DMS114 treated with DMSO at 0.1 percent for 48 hours (cell line): Measurements from ENCODE around the gene GPC6.

Experiments
- DNase-seq: peaks from one replicate; lab custom pipeline; 2025; ENCODE audit not compliant: unreplicated experiment; lab: John Stamatoyannopoulos, UW

GPC6 gene

DNA sequence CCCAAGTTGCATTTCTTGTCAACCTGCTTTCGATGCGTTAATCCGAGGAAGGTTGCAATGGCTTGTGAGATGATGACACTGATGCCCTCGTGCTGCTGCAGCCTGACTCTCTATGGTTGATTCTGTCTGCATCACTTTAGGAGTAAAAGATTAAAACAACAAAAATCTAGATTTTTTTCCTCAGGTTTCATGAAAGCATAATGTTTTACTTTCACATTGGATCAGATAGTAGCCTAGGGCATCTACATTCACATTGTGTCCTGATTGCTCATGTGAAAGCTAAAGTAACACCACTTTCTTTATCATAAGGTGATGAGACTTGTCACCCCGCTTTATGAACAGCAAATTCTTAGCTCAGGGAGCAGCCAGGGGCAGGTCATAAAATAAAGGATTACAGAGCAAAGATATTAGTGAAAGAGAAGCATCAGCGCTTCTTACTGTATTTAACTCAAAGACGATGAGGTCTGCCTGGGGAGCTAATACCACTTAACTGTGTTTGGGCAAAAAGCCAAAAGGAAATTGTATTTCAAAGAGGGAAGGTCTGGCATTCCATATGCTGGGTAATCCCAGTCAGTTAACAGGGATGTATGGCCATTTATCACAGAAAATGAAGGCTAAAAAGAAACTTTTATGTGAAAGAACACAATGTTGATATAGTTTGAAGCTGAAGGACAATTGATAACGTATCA, 270.5 kb downstream of the GPC6 start:
- no peak for DNase-seq

DNA sequence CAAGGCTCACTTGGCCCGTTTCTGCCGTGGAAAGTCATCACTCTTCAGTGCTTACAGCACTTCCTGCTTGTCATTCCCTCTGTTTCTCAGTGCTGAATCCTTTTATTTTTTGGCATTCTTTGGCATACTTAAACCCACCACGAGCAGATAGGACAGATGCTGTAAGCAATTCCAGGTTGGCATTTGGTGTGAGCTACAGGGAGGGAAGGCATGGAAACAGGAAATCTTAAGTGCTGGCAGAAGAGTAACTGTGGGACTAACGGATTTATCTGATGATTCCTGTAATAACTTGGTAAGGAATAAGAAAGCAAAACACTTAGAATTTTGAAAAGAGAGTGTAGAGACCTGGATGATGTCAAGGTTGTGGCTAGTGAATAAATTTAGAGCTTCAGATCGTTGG, 273.4 kb downstream of the GPC6 start:
- no peak for DNase-seq

DNA sequence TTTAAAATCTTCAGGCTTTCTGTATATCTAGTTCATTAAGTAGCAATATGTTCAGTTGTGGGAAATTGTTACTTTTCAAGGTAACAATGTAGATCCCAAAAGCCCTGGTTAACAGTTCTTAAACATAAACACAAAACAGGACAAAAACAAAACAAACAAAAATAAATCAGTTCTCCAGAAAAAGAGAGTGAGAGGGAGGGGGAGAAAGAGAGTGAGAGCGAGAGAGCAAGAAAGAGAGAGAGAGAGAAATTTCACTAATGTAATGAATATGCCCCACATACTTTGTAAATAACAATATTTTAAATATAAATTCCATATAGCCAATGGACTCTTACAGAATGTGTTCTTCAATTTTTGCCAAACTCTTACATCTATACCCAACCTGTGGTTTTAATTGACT, 275.5 kb downstream of the GPC6 start:
- no peak for DNase-seq

DNA sequence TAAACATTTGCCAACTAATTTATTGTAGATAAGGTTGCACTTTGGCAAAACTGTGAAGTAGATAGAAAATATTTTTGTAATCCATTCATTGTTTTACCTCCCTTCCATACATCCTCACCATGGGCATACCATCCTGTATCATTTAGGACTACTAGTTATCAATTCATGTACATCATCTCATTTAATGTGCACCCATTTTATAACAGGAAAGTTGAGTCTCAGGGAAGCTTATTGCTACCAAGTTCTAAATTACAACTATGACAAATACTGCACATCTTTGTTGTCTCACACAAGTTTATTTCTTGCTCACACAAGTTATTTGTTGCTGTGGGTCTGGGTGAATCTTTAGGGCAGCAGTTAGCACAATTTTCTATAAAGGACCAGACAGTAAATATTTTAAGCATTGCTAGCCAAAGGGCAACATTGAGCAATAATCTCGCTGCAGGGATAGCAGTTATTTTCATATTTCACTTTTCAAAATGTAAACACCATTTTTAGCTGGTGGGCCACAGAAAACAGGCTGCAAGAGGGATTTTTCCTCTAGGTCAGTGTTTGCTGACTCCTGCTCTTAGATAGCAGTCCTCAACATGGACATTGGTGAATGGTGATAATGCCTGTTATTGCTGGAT, 276.5 kb downstream of the GPC6 start:
- DNase-seq: no peak

DNA sequence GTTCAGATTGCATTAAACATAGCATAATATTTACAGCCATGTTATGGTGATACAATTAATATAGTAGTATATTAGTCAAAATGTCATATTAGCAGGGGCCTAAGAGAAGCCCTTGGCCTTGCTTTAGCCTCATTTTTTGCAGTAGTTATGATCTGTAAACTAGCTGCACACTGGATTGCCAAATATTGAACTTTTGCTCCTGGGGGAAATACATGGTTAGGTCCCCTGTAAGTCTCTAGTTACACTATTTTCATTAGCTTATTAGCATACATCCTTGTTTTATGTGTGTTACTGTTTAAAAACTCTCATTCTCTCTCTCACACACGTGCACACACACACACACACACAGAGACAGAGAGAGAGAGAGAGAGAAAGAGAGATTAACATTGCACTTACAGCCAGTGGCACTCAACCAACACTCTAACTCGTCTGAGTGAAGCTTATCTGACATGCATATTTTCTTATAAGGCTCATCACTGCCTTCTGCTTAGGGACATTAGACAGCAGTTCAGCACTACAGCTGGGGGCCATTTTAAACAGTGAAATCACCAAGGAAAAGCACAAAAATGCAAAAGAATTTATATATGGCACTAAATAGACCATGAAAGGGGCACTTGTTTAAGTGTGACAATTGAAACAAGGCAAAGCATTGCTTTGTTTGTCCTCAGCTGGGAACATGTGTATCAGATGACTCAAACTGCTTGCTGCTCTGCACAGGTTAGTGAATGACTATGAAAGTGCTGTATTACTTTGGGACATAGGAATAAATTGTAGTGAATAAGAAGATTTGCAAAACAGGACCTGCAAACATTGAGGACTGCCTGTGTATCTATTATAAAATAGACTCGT, 278.7 kb downstream of the GPC6 start:
- DNase-seq: no peak

DNA sequence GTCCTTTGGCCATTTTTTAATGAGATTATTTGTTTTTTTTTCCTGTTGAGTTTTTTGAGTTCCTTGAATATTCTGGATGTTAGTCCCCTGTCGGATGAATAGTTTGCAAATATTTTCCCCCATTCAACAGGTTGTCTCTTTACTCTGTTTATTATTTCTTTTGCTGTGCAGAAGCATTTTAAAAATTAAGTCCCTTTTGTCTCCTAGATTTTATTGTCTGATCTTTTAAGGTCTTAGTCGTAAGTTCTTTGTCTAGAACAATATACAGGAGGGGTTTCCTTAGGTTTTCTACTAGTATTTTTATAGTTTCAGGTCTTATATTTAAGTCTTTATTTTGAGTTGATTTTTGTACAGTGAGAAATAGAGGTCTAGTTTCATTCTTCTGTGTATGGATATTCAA, 284.4 kb downstream of the GPC6 start:
- no peak for DNase-seq

DNA sequence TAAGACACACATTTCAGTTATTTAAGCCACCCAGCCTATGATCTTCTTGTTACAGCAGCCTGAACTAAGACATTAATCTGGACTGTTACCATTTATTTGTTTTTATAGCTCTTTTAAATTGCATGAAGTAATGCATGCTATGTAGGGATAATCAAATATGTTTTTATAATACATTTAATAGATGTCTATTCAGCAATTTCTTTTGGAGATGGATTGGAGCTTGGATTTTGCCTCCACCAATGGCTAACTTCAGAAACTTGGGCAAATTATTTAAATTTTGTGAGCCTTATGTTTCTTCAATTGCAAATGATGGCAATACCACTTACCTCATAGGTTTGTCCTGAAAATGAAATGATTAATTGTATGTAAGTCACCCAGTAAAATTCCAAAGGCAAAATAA, 288.7 kb downstream of the GPC6 start:
- DNase-seq: no peak

DNA sequence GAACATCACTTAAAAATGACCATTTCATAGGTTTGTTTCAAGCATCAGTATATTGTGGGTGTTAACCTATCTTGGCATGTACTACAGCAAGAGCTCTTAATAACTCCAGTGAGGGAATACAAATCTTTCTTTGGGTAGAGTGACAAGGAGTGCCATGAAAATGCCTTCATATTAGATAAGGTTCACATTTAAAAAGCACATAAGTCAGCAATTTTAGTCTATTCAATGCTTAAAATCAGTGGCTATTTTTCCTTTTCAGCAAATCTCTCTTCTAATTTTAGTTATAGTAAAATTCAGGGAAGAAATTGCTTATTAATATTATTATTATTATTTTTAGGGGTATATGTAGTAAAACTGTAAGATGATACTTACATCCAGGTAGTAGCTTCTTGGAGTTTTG, 291.1 kb downstream of the GPC6 start:
- no peak for DNase-seq

DNA sequence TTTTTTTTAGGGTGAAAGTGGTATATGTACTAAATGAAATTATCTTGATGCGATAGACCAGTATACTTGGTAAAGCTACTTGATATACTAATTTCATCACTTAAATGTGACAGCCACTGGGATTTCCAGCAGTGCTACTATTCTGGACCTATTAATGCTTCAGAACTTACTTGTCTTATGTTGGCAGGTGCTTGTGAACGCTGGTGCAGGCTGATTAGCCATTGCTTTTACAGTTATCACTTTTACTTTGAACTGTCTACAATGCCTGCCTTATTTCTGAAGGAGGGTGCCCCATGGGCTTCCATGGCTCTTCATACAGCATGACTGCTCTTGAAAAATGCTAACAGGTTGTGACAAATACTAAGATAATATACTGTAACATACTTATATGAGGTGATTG, 294.7 kb downstream of the GPC6 start:
- no peak for DNase-seq

DNA sequence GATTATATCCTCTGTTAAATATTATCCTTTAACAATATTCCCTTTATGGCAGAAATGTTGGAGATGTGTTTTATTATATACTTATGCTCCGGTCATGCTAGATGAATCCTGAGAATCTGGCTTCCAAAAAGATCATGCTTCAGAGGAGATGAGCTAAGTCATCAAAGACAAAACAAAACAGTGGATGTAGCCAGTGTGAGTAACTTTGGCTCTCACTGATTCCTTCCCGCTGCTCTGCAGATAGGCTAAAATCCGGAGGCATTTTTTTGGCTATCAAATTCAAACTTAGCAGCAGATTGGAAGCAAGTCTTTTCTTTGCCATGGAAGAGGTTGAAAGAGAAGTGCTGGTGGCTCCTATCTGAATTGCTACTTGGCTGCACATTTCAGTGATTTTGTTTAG, 295.9 kb downstream of the GPC6 start:
- DNase-seq: no peak

DNA sequence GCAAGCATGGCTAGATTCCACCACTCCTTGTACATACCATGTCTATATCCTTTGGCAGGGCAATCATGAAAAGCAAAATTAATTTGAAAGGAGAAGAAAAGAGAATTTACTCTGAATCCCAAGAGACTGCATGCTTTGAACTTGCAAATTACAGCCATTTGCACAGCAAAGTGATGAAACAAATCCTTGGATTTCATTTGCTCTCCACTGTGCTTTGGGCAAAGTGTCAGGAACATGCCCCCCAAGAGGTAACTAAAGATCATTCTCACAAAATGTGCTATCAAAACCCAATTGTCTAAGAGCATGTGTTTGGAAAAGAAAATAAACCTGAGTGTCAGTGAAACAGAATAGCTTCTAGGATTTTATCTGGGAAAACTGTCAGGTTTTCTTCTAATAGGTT, 298.5 kb downstream of the GPC6 start:
- no peak for DNase-seq

DNA sequence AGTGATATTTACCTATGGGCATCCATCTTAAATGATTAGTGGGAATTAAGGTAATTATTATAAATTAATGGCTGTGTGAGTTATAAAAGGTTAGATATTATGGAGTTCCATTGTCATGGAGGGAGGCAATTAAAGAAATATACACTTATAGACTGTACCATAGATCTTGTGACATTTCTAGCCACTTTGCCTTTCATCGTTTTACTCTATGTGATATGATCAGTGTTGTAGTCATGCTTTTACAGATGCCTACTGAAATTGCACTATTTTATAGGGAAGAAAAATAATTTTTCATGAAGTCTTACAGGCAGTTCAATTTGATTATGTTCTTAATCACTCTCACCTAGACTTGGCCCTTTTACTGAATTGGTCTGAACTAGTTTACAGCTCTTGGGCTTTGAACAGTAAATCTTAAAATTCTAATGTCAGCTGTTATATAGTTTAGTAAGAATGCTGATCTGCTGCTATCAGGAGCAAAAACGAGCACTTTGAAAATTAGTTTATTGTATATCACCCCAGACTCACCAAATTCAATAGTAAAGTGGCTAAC, 301.2 kb downstream of the GPC6 start:
- DNase-seq: no peak

DNA sequence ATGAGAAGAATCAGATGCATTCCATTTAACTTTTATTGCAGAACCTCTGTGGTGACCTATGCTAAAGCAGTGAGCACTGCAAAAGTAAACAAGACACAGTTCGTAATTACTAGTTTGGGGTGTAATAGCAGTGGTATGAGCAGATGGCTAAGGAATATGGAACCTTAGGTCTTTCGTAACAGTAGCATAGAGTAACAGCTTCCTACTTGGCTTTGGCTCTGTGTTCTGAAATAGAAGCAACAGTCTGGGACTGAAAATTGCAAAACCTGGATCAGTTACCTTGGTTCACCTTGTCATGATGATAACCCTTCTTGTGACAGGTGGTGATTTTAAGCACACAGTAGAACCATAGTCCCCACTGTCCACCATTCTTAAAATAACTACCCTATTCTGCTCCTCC, 303.4 kb downstream of the GPC6 start:
- DNase-seq: no peak

DNA sequence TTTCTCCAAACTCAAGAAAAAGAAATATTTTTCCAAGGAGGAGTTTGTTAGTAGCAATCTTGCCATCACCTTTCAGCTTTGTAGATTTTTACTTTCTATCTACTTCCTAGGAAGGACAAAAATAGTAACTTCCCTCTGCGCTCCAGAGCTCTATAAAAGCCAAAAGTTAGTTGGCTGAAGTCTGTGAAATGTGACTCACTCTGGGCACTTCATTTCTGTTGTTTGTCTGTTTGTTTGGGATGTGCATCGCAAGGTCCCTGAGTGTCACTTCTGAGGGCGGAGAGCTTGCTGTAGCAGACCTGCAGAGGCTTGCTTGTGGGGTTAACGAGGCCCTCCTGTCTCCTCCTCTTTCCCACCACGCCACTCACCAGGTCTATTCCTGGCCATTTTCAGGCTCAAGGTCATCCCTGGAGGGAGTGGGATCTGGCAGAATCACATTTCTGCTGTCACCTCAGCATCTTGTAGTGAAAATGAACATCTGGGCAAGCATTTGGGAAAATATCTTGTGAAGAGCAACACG, 307.6 kb downstream of the GPC6 start:
- DNase-seq: no peak

DNA sequence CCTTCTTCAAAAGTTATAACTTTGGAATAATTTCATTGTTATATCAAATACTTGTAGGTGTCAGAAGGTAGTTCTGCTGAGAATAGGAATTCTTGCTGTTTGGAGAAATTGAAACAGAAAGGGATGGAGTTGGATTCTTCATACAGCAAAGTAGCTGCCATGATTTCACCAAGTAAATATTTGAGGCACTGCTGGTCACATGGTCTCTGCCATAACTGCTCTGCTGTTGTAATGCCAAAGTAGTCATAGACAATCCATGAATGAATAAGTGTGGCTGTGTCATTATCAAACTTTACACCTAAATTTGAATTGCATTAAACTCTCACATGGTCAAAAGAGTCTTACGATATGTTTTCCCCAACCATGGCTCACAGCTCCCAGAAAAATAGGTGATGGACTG, 308.6 kb downstream of the GPC6 start:
- DNase-seq: no peak

DNA sequence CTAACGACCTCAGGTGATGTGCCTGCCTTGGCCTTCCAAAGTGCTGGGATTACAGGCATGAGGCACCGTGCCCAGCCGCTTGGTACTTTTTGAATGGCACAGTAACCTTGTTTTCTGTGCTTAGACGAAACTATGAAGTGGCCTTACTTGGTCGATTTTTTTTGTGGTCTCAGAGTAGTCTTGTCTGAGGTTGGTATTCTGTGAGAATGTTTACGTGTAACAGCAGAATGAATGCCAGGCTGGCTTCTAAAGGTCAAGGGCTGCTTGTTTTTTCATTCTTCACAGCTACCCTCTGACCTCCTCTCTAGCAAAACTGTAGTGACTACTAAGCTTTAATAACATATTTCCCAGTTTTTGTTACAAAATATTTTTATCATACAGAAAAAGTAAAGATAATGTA, 313.3 kb downstream of the GPC6 start:
- no peak for DNase-seq

DNA sequence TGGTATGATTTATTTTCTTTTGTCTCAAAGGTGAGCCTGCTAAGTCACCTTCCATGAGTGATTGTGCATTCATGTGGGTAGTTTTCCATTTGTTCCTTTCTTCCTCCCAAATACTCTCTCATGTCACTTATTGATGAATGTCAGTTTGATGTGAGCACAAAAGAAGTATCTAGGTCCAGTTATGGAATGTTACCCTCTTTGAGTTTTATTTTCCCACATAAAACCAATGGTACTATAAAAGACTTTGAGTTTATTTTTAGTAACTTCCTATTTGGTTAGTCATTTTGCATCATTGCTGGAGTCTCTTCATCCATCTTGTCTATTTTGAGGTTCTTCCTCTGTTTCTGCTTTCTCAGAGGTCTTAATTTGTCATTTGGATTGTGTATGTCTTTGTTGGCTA, 321.3 kb downstream of the GPC6 start:
- DNase-seq: no peak

DNA sequence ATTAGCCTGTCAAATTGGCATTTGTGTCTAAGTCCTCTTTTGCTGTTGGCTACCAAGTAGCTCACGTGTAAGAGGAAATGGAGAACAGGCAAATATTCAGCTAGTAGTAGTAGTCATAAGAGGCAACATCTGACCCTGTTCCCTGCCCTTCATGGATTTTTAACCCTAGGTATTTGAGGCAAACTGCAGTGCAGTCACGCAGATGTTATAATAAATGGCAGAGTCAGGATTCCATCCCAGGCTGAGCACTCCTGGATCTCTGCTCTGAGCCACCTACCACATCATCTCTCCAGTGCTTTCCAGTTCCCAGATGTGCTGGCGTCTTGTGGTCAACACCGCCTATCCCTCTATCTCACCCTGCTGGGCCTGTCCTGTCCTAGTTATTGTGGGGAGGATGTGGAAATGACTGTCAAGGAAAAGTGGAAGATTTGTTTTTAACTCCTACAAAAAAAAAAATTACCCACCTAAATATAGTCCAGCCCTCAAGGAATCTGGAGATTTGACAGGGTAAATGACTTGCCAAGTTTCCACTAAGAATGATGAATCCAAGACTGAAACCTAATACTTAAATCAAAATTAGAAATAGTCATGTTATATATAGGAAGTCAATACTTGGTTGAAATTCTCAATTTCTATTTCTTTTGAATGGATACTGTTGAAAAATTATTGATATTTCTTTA, 322.9 kb downstream of the GPC6 start:
- no peak for DNase-seq

DNA sequence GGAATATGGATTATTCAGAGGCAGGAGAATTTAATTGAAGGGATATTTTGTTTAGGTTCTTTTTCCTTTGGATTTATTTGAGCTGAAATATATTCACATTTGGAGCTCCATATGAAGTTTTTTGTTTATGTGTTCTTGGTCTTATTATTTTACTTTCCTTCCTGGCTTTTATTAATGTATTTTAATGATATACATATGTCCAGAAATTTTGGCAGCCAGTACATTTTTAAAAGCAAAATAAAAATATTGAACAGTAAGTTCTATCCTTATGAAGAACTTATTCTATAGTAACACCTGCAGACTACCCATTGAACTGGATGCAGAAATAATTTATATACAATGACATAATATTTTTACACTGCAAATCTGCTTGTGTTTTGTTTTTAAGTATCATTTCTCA, 323.6 kb downstream of the GPC6 start:
- no peak for DNase-seq

DNA sequence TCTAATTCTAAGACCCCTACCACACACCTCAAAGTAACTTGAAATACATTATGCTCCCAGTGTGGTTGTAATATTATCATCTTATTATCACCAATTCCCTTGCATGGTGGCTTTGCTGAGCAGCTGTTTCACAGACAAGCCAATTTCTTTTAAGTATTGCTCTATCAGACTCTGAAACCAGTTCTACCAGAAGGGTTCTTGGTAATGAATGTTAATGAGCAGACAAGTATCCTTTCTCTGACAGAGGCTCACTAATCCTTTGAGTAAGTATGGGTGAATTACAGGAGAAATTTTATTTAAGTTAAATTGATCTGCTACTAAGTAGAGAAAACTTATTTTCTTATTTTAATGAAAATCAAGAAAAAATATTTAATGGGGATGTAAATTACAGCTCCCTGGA, 326.0 kb downstream of the GPC6 start:
- DNase-seq: no peak

DNA sequence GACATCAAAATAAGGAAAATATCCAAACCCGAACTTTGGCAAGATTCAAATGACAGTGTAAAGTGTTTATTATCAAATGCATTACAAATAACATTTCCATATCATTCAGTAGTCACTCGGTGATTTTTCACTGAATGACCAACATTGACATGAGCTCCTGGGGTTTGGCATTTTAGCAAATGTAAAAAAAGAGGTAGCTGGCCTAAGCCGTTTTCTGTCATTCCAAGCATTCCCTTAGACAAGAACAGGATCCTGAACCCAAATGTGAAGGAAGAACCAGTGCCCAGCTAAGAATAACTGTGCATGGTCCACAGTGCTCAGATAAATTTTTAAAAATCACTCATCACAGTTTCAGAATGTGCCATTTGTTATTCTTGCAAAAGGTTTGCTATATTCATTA, 327.9 kb downstream of the GPC6 start:
- DNase-seq: no peak
